SU-DHL-6 (cell line): ENCODE measurements around the gene ISLR.

Experiments
- CTCF ChIP-seq: fragments of 200-600 bp; sonication (generic); IDR thresholded peaks from one replicate; pipeline ENCODE4 v1.5.1; 2017; ENCODE audit warnings: antibody characterized with exemption, mild to moderate bottlenecking, low read length, moderate library complexity; ENCODE audit not compliant: insufficient read depth, poor library complexity, severe bottlenecking
- EZH2phosphoT487 ChIP-seq: fragments of 200-600 bp; sonication (generic), shearing (Covaris generic); conservative IDR thresholded peaks from 2 replicates; pipeline ENCODE4 v1.6.1; 2018; ENCODE audit warnings: mild to moderate bottlenecking, antibody characterized with exemption, low read length, moderate library complexity, mixed read lengths

- TF ChIP-seq EZH2phosphoT487 (no peak), CTCF (no peak)
These were observed 26.5 kb upstream of the ISLR start for GRCh38 chr15:74147051-74147450.
